Neutrophil (primary cell): ENCODE results near the gene PRKG1.
"Not testable (repeated sequence)": the region's sequence is repeated elsewhere in the genome, so short reads cannot be mapped to it uniquely, and the experiment has no call there.

Experiments
- H3K27ac ChIP-seq: fragments of 200-600 bp; sonication (generic); 2 replicates; pipeline ENCODE4 v1.5.1; 2016; ENCODE audit warnings: mild to moderate bottlenecking, moderate library complexity
- H3K27me3 ChIP-seq: fragments of 200-600 bp; sonication (generic); 2 replicates; pipeline ENCODE4 v1.6.0; 2016; ENCODE audit warnings: mild to moderate bottlenecking
- H3K36me3 ChIP-seq: fragments of 200-600 bp; sonication (generic); 2 replicates; pipeline ENCODE4 v1.5.1; 2017
- H3K4me1 ChIP-seq, 2 experiments: fragments of 200-600 bp in 1 of 2; sonication (generic) in 1 of 2; 1 replicate in 1 of 2; 2 replicates in 1 of 2; pipeline versions ENCODE4 v1.5.1 to v1.6.1; 2013 to 2016; ENCODE audit warnings: low read depth in 1 of 2, low read length in 1 of 2, mild to moderate bottlenecking in 1 of 2, moderate library complexity in 1 of 2; ENCODE audit not compliant: control insufficient read depth in 1 of 2, insufficient read depth in 1 of 2
- H3K4me3 ChIP-seq, 2 experiments: fragments of 200-600 bp in 1 of 2; sonication (generic) in 1 of 2; 1 replicate in 1 of 2; 2 replicates in 1 of 2; pipeline ENCODE4 v1.5.1; 2013 to 2016; ENCODE audit warnings: low read depth in 1 of 2, low read length in 1 of 2, mild to moderate bottlenecking in 1 of 2, moderate library complexity in 1 of 2
- H3K9me3 ChIP-seq: fragments of 200-600 bp; sonication (generic); 2 replicates; pipeline ENCODE4 v1.5.1; 2016
- TF ChIP-seq, protein P1 (sequence below): fragments of 200-600 bp; sonication (generic); IDR thresholded peaks from 2 replicates; pipeline ENCODE4 v1.5.1; 2016; ENCODE audit warnings: antibody characterized with exemption

Gene PRKG1

DNA sequence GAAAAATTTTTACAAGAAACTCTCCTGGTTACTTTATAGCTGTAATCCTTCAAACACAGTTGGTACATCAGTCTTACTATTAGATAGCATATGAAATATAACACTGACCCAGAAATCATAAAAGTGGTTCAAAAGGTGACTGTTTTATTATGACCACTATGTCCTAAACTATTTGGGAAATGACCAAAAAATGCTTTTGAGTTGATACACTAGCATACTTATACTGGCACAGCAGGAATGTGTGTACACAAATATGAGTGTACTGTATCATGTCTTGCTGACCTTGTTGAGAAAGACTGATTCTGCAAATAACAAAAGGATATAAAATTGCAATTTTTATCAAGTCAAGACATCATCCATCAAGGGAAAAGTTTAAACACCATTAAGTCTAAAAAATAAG lies 600.8 kb downstream of the PRKG1 start:
- TF ChIP-seq, protein P1, sequence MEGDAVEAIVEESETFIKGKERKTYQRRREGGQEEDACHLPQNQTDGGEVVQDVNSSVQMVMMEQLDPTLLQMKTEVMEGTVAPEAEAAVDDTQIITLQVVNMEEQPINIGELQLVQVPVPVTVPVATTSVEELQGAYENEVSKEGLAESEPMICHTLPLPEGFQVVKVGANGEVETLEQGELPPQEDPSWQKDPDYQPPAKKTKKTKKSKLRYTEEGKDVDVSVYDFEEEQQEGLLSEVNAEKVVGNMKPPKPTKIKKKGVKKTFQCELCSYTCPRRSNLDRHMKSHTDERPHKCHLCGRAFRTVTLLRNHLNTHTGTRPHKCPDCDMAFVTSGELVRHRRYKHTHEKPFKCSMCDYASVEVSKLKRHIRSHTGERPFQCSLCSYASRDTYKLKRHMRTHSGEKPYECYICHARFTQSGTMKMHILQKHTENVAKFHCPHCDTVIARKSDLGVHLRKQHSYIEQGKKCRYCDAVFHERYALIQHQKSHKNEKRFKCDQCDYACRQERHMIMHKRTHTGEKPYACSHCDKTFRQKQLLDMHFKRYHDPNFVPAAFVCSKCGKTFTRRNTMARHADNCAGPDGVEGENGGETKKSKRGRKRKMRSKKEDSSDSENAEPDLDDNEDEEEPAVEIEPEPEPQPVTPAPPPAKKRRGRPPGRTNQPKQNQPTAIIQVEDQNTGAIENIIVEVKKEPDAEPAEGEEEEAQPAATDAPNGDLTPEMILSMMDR, result no peak
- H3K27ac ChIP-seq, result no peak overlapping the region
- H3K36me3 ChIP-seq, result no peaks in the 10 kb centered on the region
- no peak overlapping the region for H3K4me3 ChIP-seq
- H3K27me3 ChIP-seq, result no peaks in the 10 kb centered on the region
- H3K4me1 ChIP-seq, result no peaks in the 10 kb centered on the region
- H3K9me3 ChIP-seq, result no peaks in the 10 kb centered on the region

- no peaks in the 10 kb centered on the region for H3K9me3 ChIP-seq
These were observed 605.6 kb downstream of the PRKG1 start for GRCh38 chr10:51679841-51680240.

GRCh38 chr10:51683031-51683691 lies 608.9 kb downstream of the PRKG1 start:
- H3K36me3 ChIP-seq, result no peaks in the 10 kb centered on the region
- TF ChIP-seq, protein P1, result no peak
- no peaks in the 10 kb centered on the region for H3K27me3 ChIP-seq
- no peaks in the 10 kb centered on the region for H3K4me1 ChIP-seq
- no peaks in the 10 kb centered on the region for H3K9me3 ChIP-seq
- H3K4me3 ChIP-seq, result no peak overlapping the region
- H3K27ac ChIP-seq, result no peak overlapping the region

More at GRCh38 chr10:51679841-51680240, 605.6 kb downstream of the PRKG1 start:
- Histone ChIP-seq H3K36me3 (no peaks in the 10 kb centered on the region), H3K4me3 (no peak overlapping the region), H3K27me3 (no peaks in the 10 kb centered on the region), H3K4me1 (no peaks in the 10 kb centered on the region), H3K27ac (no peak overlapping the region)
- TF ChIP-seq, protein P1, result no peak

DNA sequence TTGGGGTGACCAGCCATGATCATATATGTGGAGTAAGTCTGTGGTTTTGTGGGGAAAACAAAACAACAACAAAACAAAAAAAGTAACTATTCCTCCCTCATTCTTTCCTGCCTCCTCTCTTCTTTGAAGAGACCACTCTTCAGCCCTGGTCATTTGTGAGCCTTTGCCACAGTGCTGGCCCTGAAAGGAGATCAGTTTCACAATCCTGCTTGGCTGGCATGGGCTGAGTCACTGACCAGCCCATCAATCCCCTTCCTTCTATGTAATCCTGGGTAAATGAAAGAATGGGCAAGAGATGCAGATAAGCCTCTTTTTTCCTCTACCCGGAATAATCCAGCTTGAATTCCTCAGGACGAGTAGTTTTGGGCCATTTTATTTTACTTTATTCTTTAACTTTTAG lies 611.5 kb downstream of the PRKG1 start:
- H3K4me1 ChIP-seq, result no peaks in the 10 kb centered on the region
- no peak overlapping the region for H3K27ac ChIP-seq
- TF ChIP-seq, protein P1, result no peak
- H3K36me3 ChIP-seq, result no peaks in the 10 kb centered on the region
- H3K4me3 ChIP-seq, result no peak overlapping the region
- H3K27me3 ChIP-seq, result no peaks in the 10 kb centered on the region
- no peaks in the 10 kb centered on the region for H3K9me3 ChIP-seq

DNA sequence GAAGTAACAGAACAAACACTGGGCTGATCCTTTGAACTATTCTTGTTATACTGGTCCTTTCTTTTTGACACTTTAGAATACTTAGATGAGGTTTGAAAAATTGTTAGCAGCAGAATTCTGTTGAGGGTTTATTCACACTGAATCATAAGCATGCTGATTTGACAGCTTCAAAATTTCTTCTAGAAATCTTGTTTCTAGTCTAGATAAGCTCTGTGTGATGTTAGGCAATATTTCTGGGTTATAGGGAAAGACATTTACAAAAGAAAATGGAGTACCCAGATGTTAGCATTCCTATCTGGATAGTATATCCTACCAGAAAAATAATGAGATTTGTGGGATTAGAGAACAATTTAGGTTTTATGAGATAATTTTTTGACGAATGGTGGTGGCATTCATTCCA lies 613.0 kb downstream of the PRKG1 start:
- H3K36me3 ChIP-seq, result no peaks in the 10 kb centered on the region
- TF ChIP-seq, protein P1, result no peak
- no peaks in the 10 kb centered on the region for H3K4me1 ChIP-seq
- no peak overlapping the region for H3K27ac ChIP-seq
- H3K9me3 ChIP-seq, result no peaks in the 10 kb centered on the region
- H3K4me3 ChIP-seq, result no peak overlapping the region
- H3K27me3 ChIP-seq, result no peaks in the 10 kb centered on the region

- H3K27ac ChIP-seq, H3K9me3 ChIP-seq, H3K36me3 ChIP-seq, H3K4me1 ChIP-seq, H3K4me3 ChIP-seq, H3K27me3 ChIP-seq: not testable (repeated sequence)
These were observed 614.5 kb downstream of the PRKG1 start for GRCh38 chr10:51688826-51689225.
